Measurements from ENCODE around the gene ERFE. TPM values are rescaled to one million over a fixed set of nuclear protein-coding genes. Genes with fewer than 3 reads are reported as not detected.
A peak's percentile ranks its signal among the peaks of the same experiment; 100 is the strongest.

The ERFE gene
- total and polyA plus RNA-seq, 4 donors, result 0.79 to 2.9 (median 2.1) TPM

- H3K4me1 ChIP-seq (ENCODE audit: control insufficient read depth, insufficient read depth, low read length), result no peaks in the 10 kb centered on the region
- no peak for DNase-seq (ENCODE audit: low read depth in 4 of 6, low spot score in 6 of 6)
- H3K36me3 ChIP-seq (ENCODE audit: control insufficient read depth, insufficient read depth, low read length), result peaks cover 64% of the 10 kb centered on the region
- no peak overlapping the region for H3K4me3 ChIP-seq (ENCODE audit: low read depth, low read length)
- no peaks in the 10 kb centered on the region for H3K27me3 ChIP-seq (ENCODE audit: control insufficient read depth, insufficient read depth, low read length)
- H3K27ac ChIP-seq (ENCODE audit: low read depth, low read length), result no peak overlapping the region
- WGBS (ENCODE audit: insufficient coverage), result 81% methylated on average over 2 of the region's 3 CpGs
- H3K9me3 ChIP-seq (ENCODE audit: control insufficient read depth, insufficient read depth, low read length), result no peaks in the 10 kb centered on the region
These were observed 15.9 kb downstream of the ERFE start for GRCh38 chr2:238174701-238175100.

- Histone ChIP-seq H3K9me3 (ENCODE audit: control insufficient read depth, insufficient read depth, low read length) (no peaks in the 10 kb centered on the region), H3K36me3 (ENCODE audit: control insufficient read depth, insufficient read depth, low read length) (peaks cover 65% of the 10 kb centered on the region), H3K4me1 (ENCODE audit: control insufficient read depth, insufficient read depth, low read length) (no peaks in the 10 kb centered on the region), H3K4me3 (ENCODE audit: low read depth, low read length) (no peak overlapping the region), H3K27ac (ENCODE audit: low read depth, low read length) (no peak overlapping the region), H3K27me3 (ENCODE audit: control insufficient read depth, insufficient read depth, low read length) (no peaks in the 10 kb centered on the region)
- DNase-seq (ENCODE audit: low read depth in 4 of 6, low spot score in 6 of 6), result no peak
These were observed 17.8 kb downstream of the ERFE start for GRCh38 chr2:238176613-238177012.

GRCh38 chr2:238180554-238180953, 21.8 kb downstream of the ERFE start:
- Histone ChIP-seq H3K4me3 (ENCODE audit: low read depth, low read length) (no peak overlapping the region), H3K9me3 (ENCODE audit: control insufficient read depth, insufficient read depth, low read length) (no peaks in the 10 kb centered on the region), H3K27me3 (ENCODE audit: control insufficient read depth, insufficient read depth, low read length) (no peaks in the 10 kb centered on the region), H3K4me1 (ENCODE audit: control insufficient read depth, insufficient read depth, low read length) (no peaks in the 10 kb centered on the region), H3K36me3 (ENCODE audit: control insufficient read depth, insufficient read depth, low read length) (peaks cover 62% of the 10 kb centered on the region), H3K27ac (ENCODE audit: low read depth, low read length) (no peak overlapping the region)
- 93% methylated on average over 4 of the region's 5 CpGs for WGBS (ENCODE audit: insufficient coverage)
- no peak for DNase-seq (ENCODE audit: low read depth in 4 of 6, low spot score in 6 of 6)

- WGBS (ENCODE audit: insufficient coverage), result 95% methylated on average over 6 of the region's 6 CpGs
- H3K27ac ChIP-seq (ENCODE audit: low read depth, low read length), result no peak overlapping the region
- no peaks in the 10 kb centered on the region for H3K27me3 ChIP-seq (ENCODE audit: control insufficient read depth, insufficient read depth, low read length)
- peaks cover 64% of the 10 kb centered on the region for H3K36me3 ChIP-seq (ENCODE audit: control insufficient read depth, insufficient read depth, low read length)
- no peak for DNase-seq (ENCODE audit: low read depth in 4 of 6, low spot score in 6 of 6)
- no peaks in the 10 kb centered on the region for H3K9me3 ChIP-seq (ENCODE audit: control insufficient read depth, insufficient read depth, low read length)
- no peaks in the 10 kb centered on the region for H3K4me1 ChIP-seq (ENCODE audit: control insufficient read depth, insufficient read depth, low read length)
- no peak overlapping the region for H3K4me3 ChIP-seq (ENCODE audit: low read depth, low read length)
These were observed 23.6 kb downstream of the ERFE start for GRCh38 chr2:238182362-238182761.

GRCh38 chr2:238183821-238184220, 25.1 kb downstream of the ERFE start:
- Histone ChIP-seq H3K4me3 (ENCODE audit: low read depth, low read length) (no peak overlapping the region), H3K9me3 (ENCODE audit: control insufficient read depth, insufficient read depth, low read length) (no peaks in the 10 kb centered on the region), H3K27me3 (ENCODE audit: control insufficient read depth, insufficient read depth, low read length) (no peaks in the 10 kb centered on the region), H3K36me3 (ENCODE audit: control insufficient read depth, insufficient read depth, low read length) (peaks cover 71% of the 10 kb centered on the region), H3K27ac (ENCODE audit: low read depth, low read length) (no peak overlapping the region), H3K4me1 (ENCODE audit: control insufficient read depth, insufficient read depth, low read length) (no peaks in the 10 kb centered on the region)
- DNase-seq (ENCODE audit: low read depth in 4 of 6, low spot score in 6 of 6), result no peak
- WGBS (ENCODE audit: insufficient coverage), result 85% methylated on average over 3 of the region's 4 CpGs

GRCh38 chr2:238187618-238188548, 29.1 kb downstream of the ERFE start:
- H3K27ac ChIP-seq (ENCODE audit: low read depth, low read length), result no peak overlapping the region
- peaks cover 70% of the 10 kb centered on the region for H3K36me3 ChIP-seq (ENCODE audit: control insufficient read depth, insufficient read depth, low read length)
- H3K9me3 ChIP-seq (ENCODE audit: control insufficient read depth, insufficient read depth, low read length), result no peaks in the 10 kb centered on the region
- no peaks in the 10 kb centered on the region for H3K4me1 ChIP-seq (ENCODE audit: control insufficient read depth, insufficient read depth, low read length)
- WGBS (ENCODE audit: insufficient coverage), result 77% methylated on average over 14 of the region's 17 CpGs
- H3K4me3 ChIP-seq (ENCODE audit: low read depth, low read length), result no peak overlapping the region
- no peak for DNase-seq (ENCODE audit: low read depth in 4 of 6, low spot score in 6 of 6)
- H3K27me3 ChIP-seq (ENCODE audit: control insufficient read depth, insufficient read depth, low read length), result no peaks in the 10 kb centered on the region

GRCh38 chr2:238190445-238190844, 31.7 kb downstream of the ERFE start:
- H3K27ac ChIP-seq (ENCODE audit: low read depth, low read length), result no peak overlapping the region
- H3K9me3 ChIP-seq (ENCODE audit: control insufficient read depth, insufficient read depth, low read length), result no peaks in the 10 kb centered on the region
- H3K4me1 ChIP-seq (ENCODE audit: control insufficient read depth, insufficient read depth, low read length), result no peaks in the 10 kb centered on the region
- H3K4me3 ChIP-seq (ENCODE audit: low read depth, low read length), result no peak overlapping the region
- DNase-seq (ENCODE audit: low read depth in 4 of 6, low spot score in 6 of 6), result no peak
- H3K27me3 ChIP-seq (ENCODE audit: control insufficient read depth, insufficient read depth, low read length), result no peaks in the 10 kb centered on the region
- 86% methylated on average over 2 of the region's 2 CpGs for WGBS (ENCODE audit: insufficient coverage)
- peaks cover 51% of the 10 kb centered on the region for H3K36me3 ChIP-seq (ENCODE audit: control insufficient read depth, insufficient read depth, low read length)

- H3K4me3 ChIP-seq (ENCODE audit: low read depth, low read length), result peak overlapping the region; percentile 67
- WGBS (ENCODE audit: insufficient coverage), result 4% methylated on average over 24 of the region's 27 CpGs
- peaks cover 24% of the 10 kb centered on the region for H3K4me1 ChIP-seq (ENCODE audit: control insufficient read depth, insufficient read depth, low read length)
- no peaks in the 10 kb centered on the region for H3K9me3 ChIP-seq (ENCODE audit: control insufficient read depth, insufficient read depth, low read length)
- peak overlapping the region; percentile 37 for H3K27ac ChIP-seq (ENCODE audit: low read depth, low read length)
- H3K27me3 ChIP-seq (ENCODE audit: control insufficient read depth, insufficient read depth, low read length), result no peaks in the 10 kb centered on the region
- no peaks in the 10 kb centered on the region for H3K36me3 ChIP-seq (ENCODE audit: control insufficient read depth, insufficient read depth, low read length)
- DNase-seq (ENCODE audit: low read depth in 4 of 6, low spot score in 6 of 6), result peak in 2 of 6 donors; percentile 23 to 32
These were observed 43.7 kb downstream of the ERFE start for GRCh38 chr2:238202326-238203093.

GRCh38 chr2:238203094-238203972, 44.6 kb downstream of the ERFE start, which contains the start of gene ILKAP:
Gene ILKAP (minus strand): TSS chr2:238203695. CDS start chr2:238203553, 142 bp downstream.
- Histone ChIP-seq H3K36me3 (ENCODE audit: control insufficient read depth, insufficient read depth, low read length) (no peaks in the 10 kb centered on the region), H3K4me1 (ENCODE audit: control insufficient read depth, insufficient read depth, low read length) (peaks cover 24% of the 10 kb centered on the region), H3K27ac (ENCODE audit: low read depth, low read length) (peak within 1 kb of the TSS; percentile 83), H3K4me3 (ENCODE audit: low read depth, low read length) (peak within 1 kb of the TSS; percentile 67), H3K9me3 (ENCODE audit: control insufficient read depth, insufficient read depth, low read length) (no peaks in the 10 kb centered on the region), H3K27me3 (ENCODE audit: control insufficient read depth, insufficient read depth, low read length) (no peaks in the 10 kb centered on the region)
- DNase-seq (ENCODE audit: low read depth in 4 of 6, low spot score in 6 of 6), result peak; percentile 38 to 95 (median 80)
- WGBS (ENCODE audit: insufficient coverage), result under 1% methylated on average over 126 of the region's 126 CpGs

Measured in spinal cord (tissue), 10 donors.